HepG2 (cell line): Measurements from ENCODE around the gene EEF1AKMT3. TPM values are rescaled to one million over a fixed set of nuclear protein-coding genes. Genes with fewer than 3 reads are reported as not detected.

ENCODE experiments used
- AGO2 ChIP-seq: fragments of 200-400 bp; formaldehyde crosslinking; optimal IDR thresholded peaks from 2 replicates; pipeline ENCODE3; 2017; ENCODE audit warnings: mild to moderate bottlenecking, low read depth, low read length, moderate library complexity
- CENPX ChIP-seq: sonication (generic); formaldehyde crosslinking; IDR thresholded peaks from 2 replicates; pipeline ENCODE4 v1.9.0; 2021; ENCODE audit warnings: mild to moderate bottlenecking, missing genetic modification reagents, moderate library complexity
- IRF2 ChIP-seq: IDR thresholded peaks from 2 replicates; pipeline ENCODE4 v1.6.1; 2018; ENCODE audit warnings: missing genetic modification reagents, missing compliant biosample characterization
- ISL2 ChIP-seq: sonication (generic); formaldehyde crosslinking; IDR thresholded peaks from 2 replicates; pipeline ENCODE4 v1.5.0; 2020; ENCODE audit warnings: missing genetic modification reagents
- KDM1A ChIP-seq: IDR thresholded peaks from 2 replicates; pipeline ENCODE4 v1.6.1; 2016; ENCODE audit warnings: missing compliant biosample characterization
- KDM3A ChIP-seq: IDR thresholded peaks from 2 replicates; pipeline ENCODE4 v1.6.1; 2018; ENCODE audit warnings: low read depth, missing compliant biosample characterization
- KLF9 ChIP-seq: IDR thresholded peaks from 2 replicates; pipeline ENCODE4 v1.6.1; 2016; ENCODE audit warnings: low read depth
- MAF1 ChIP-seq: sonication (generic); formaldehyde crosslinking; IDR thresholded peaks from 2 replicates; pipeline ENCODE4 v1.5.0; 2020; ENCODE audit warnings: missing genetic modification reagents, borderline replicate concordance
- MATR3 ChIP-seq: sonication (generic); formaldehyde crosslinking; IDR thresholded peaks from 2 replicates; pipeline ENCODE4 v1.4.0; 2020; ENCODE audit warnings: missing genetic modification reagents
- RBM22 ChIP-seq: fragments of 200-400 bp; formaldehyde crosslinking; optimal IDR thresholded peaks from 2 replicates; pipeline ENCODE3; 2017; ENCODE audit warnings: mild to moderate bottlenecking, low read length, moderate library complexity
- REPIN1 ChIP-seq: sonication (generic); formaldehyde crosslinking; IDR thresholded peaks from 2 replicates; pipeline ENCODE4 v1.8.0; 2022; ENCODE audit warnings: missing genetic modification reagents, low read depth, mild to moderate bottlenecking, borderline replicate concordance
- SKI ChIP-seq: fragments of 450-650 bp; IDR thresholded peaks from one replicate; pipeline ENCODE4 v1.6.1; 2018; ENCODE audit warnings: mild to moderate bottlenecking; ENCODE audit not compliant: partially characterized antibody
- SP140L ChIP-seq: sonication (generic); formaldehyde crosslinking; IDR thresholded peaks from 2 replicates; pipeline ENCODE4 v1.4.0; 2020; ENCODE audit warnings: missing genetic modification reagents, borderline replicate concordance
- TSC22D2 ChIP-seq: sonication (generic); formaldehyde crosslinking; IDR thresholded peaks from 2 replicates; pipeline ENCODE4 v1.5.1; 2020; ENCODE audit warnings: missing genetic modification reagents, mild to moderate bottlenecking, borderline replicate concordance
- U2AF1 ChIP-seq: fragments of 200-400 bp; formaldehyde crosslinking; optimal IDR thresholded peaks from 2 replicates; pipeline ENCODE3; 2017; ENCODE audit warnings: mild to moderate bottlenecking, low read depth, low read length
- U2AF2 ChIP-seq: fragments of 200-400 bp; formaldehyde crosslinking; IDR thresholded peaks from 2 replicates; pipeline ENCODE4 v1.6.1; 2017; ENCODE audit warnings: low read depth, mild to moderate bottlenecking, low read length
- ZBTB8A ChIP-seq: sonication (generic); formaldehyde crosslinking; IDR thresholded peaks from 2 replicates; pipeline ENCODE4 v1.4.0; 2020; ENCODE audit warnings: mild to moderate bottlenecking, low read depth, missing genetic modification reagents, borderline replicate concordance
- ZNF354B ChIP-seq: sonication (generic); formaldehyde crosslinking; IDR thresholded peaks from 2 replicates; pipeline ENCODE4 v1.8.0; 2022; ENCODE audit warnings: mild to moderate bottlenecking, missing genetic modification reagents
- ZNF776 ChIP-seq: sonication (generic); formaldehyde crosslinking; IDR thresholded peaks from 2 replicates; pipeline ENCODE4 v1.4.0; 2020; ENCODE audit warnings: mild to moderate bottlenecking, missing genetic modification reagents
- ZSCAN25 ChIP-seq: sonication (generic); formaldehyde crosslinking; IDR thresholded peaks from 2 replicates; pipeline ENCODE4 v1.8.0; 2022; ENCODE audit warnings: mild to moderate bottlenecking, missing genetic modification reagents
- polyA plus RNA-seq, 8 experiments: library from polyadenylated mRNA; depleted of rRNA in 3 of 8; stranded (reverse) in 7 of 8; unstranded in 1 of 8; fragments of >200 nt; fragmentation: Illumina TruSeq in 4 of 8; extraction: Trizol in 4 of 8; gene quantifications; 2 replicates each; pipeline versions ENCODE4 v1.2.1 to v1.2.3, GENCODE V29; 2011 to 2016; ENCODE audit warnings: low read depth in 4 of 8, missing spikeins in 1 of 8, mixed read lengths in 1 of 8; ENCODE audit not compliant: insufficient read depth in 1 of 8
- total RNA-seq, 5 experiments: library from RNA; depleted of rRNA; stranded (reverse); fragments of >200 nt; fragmentation: Illumina TruSeq; extraction: Trizol; gene quantifications; 2 replicates each; pipeline ENCODE4 v1.2.3, GENCODE V29; 2016; ENCODE audit warnings: low read depth in 1 of 5
- TF ChIP-seq, protein P1 (sequence below): IDR thresholded peaks from 2 replicates; pipeline ENCODE4 v1.6.1; 2016; ENCODE audit warnings: missing biosample characterization, missing genetic modification reagents, low read depth
- TF ChIP-seq, protein P2 (sequence below): sonication (generic); formaldehyde crosslinking; IDR thresholded peaks from 2 replicates; pipeline ENCODE4 v1.5.0; 2020; ENCODE audit warnings: missing genetic modification reagents
- TF ChIP-seq, protein P3 (sequence below): sonication (generic); formaldehyde crosslinking; IDR thresholded peaks from 2 replicates; pipeline ENCODE4 v1.8.0; 2022; ENCODE audit warnings: mild to moderate bottlenecking, missing genetic modification reagents, borderline replicate concordance
- TF ChIP-seq, protein P4 (sequence below): IDR thresholded peaks from 2 replicates; pipeline ENCODE4 v1.6.1; 2012; ENCODE audit warnings: inconsistent platforms
- TF ChIP-seq, protein P5 (sequence below): sonication (generic); formaldehyde crosslinking; IDR thresholded peaks from 2 replicates; pipeline ENCODE4 v1.8.1; 2023; ENCODE audit warnings: mild to moderate bottlenecking, inconsistent platforms, moderate library complexity, missing genetic modification reagents, borderline replicate concordance

EEF1AKMT3 gene
- total and polyA plus RNA-seq, 2 of the 13 experiments (the other 11 are each of a cell fraction or from before 2014, with no cell fraction given): 4.7 to 11.4 TPM

DNA sequence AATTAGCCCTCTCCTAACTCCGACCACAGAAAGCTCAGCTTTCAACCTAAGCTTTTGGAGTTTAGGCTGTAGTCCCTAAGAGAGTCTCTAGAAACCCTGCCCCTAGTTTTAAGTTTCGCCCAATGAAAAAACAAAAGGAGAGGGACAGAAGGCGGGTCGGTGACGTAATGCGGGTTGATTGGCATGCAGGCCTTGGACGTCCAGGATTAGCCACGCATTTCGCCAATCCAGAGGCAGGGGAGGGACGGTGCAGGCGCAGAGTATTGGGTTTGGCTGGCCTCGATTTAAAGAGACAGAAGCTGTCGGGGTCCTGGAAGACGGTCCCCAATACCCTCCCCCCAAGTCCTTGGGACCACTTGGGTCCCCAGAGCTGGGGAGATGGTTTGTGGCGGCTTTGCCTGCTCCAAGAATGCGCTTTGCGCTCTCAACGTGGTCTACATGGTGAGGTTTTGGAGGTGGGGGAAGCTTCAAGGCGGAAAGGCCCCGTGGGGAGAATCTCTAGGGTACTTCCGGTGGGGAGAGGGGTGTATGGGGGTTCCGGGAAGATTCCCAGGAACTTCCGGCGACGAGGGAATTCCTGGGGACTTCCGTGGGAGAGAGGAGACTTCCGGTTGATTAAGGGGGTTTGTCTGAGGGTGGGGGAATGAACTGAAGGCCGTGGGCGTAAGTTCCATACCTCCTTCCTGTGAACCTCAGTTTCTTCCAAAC lies 27.5 kb upstream of the EEF1AKMT3 start, which contains the start of gene TSPAN31 (continued):
- TF ChIP-seq, protein P1, sequence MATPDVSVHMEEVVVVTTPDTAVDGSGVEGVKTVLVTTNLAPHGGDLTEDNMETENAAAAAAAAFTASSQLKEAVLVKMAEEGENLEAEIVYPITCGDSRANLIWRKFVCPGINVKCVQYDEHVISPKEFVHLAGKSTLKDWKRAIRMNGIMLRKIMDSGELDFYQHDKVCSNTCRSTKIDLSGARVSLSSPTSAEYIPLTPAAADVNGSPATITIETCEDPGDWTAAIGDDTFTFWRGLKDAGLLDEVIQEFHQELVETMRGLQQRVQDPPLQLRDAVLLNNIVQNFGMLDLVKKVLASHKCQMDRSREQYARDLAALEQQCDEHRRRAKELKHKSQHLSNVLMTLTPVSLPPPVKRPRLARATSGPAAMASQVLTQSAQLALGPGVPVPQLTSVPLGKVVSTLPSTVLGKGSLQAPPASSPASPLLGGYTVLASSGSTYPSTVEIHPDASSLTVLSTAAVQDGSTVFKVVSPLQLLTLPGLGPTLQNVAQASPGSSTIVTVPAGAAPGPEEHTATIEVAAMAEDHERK (CRISPR knock-in tag): no peak
- TF ChIP-seq KDM1A (no peak), KLF9 (CRISPR knock-in tag) (peak; percentile 11; the same call in 1 of the 2 replicates), ISL2 (CRISPR knock-in tag) (no peak), SKI (no peak), REPIN1 (CRISPR knock-in tag) (no peak; the same call in 1 of the 2 replicates), U2AF1 (no peak), U2AF2 (0 out of 2 replicates have a peak, but pooled peaks have one; percentile 45), CENPX (CRISPR knock-in tag) (no peak), ZBTB8A (CRISPR knock-in tag) (no peak), ZSCAN25 (CRISPR knock-in tag) (no peak), ZNF354B (no peak), ZNF776 (CRISPR knock-in tag) (peak; percentile 5; the same call in 1 of the 2 replicates), SP140L (CRISPR knock-in tag) (no peak), KDM3A (CRISPR knock-in tag) (no peak), MATR3 (CRISPR knock-in tag) (no peak), TSC22D2 (CRISPR knock-in tag) (no peak), RBM22 (peak; percentile 8), MAF1 (no peak; the same call in 1 of the 2 replicates), IRF2 (peak; percentile 23; the same call in 1 of the 2 replicates), AGO2 (peak; percentile 81)
- TF ChIP-seq, protein P2, sequence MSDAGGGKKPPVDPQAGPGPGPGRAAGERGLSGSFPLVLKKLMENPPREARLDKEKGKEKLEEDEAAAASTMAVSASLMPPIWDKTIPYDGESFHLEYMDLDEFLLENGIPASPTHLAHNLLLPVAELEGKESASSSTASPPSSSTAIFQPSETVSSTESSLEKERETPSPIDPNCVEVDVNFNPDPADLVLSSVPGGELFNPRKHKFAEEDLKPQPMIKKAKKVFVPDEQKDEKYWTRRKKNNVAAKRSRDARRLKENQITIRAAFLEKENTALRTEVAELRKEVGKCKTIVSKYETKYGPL: peak; percentile 31; the same call in 1 of the 2 replicates
- TF ChIP-seq, protein P3, sequence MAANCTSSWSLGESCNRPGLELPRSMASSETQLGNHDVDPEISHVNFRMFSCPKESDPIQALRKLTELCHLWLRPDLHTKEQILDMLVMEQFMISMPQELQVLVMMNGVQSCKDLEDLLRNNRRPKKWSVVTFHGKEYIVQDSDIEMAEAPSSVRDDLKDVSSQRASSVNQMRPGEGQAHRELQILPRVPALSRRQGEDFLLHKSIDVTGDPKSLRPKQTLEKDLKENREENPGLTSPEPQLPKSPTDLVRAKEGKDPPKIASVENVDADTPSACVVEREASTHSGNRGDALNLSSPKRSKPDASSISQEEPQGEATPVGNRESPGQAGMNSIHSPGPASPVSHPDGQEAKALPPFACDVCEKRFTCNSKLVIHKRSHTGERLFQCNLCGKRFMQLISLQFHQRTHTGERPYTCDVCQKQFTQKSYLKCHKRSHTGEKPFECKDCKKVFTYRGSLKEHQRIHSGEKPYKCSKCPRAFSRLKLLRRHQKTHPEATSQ (CRISPR knock-in tag): no peak
- TF ChIP-seq, protein P4, sequence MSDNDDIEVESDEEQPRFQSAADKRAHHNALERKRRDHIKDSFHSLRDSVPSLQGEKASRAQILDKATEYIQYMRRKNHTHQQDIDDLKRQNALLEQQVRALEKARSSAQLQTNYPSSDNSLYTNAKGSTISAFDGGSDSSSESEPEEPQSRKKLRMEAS: peak; percentile 73
- TF ChIP-seq, protein P5, sequence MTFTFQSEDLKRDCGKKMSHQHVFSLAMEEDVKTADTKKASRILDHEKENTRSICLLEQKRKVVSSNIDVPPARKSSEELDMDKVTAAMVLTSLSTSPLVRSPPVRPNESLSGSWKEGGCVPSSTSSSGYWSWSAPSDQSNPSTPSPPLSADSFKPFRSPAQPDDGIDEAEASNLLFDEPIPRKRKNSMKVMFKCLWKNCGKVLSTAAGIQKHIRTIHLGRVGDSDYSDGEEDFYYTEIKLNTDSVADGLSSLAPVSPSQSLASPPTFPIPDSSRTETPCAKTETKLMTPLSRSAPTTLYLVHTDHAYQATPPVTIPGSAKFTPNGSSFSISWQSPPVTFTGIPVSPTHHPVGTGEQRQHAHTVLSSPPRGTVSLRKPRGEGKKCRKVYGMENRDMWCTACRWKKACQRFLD (CRISPR knock-in tag): no peak
